Measurements from ENCODE around the gene PLEKHO1.

The PLEKHO1 gene

GRCh38 chr1:150146849-150147542 is 2.7 kb upstream of the PLEKHO1 start:
- no peak for DNase-seq

- DNase-seq = peak; percentile 61
These were observed 862 bp upstream of the PLEKHO1 start for GRCh38 chr1:150148837-150149270.

GRCh38 chr1:150150133-150151021 is 661 bp downstream of the PLEKHO1 start:
- peak; percentile 79 for DNase-seq

- no peak for DNase-seq
These were observed 1.8 kb downstream of the PLEKHO1 start for GRCh38 chr1:150151291-150152181.

- DNase-seq = no peak
These were observed 2.4 kb downstream of the PLEKHO1 start for GRCh38 chr1:150152182-150152536.

GRCh38 chr1:150152772-150153456 is 3.2 kb downstream of the PLEKHO1 start:
- no peak for DNase-seq

GRCh38 chr1:150154143-150154542 is 4.4 kb downstream of the PLEKHO1 start:
- no peak for DNase-seq

GRCh38 chr1:150155413-150156071 is 5.8 kb downstream of the PLEKHO1 start:
- no peak for DNase-seq

GRCh38 chr1:150156868-150157603 is 7.3 kb downstream of the PLEKHO1 start:
- DNase-seq = no peak

GRCh38 chr1:150159550-150159949 is 9.8 kb downstream of the PLEKHO1 start:
- DNase-seq = no peak

- no peak for DNase-seq
These were observed 11.4 kb downstream of the PLEKHO1 start for GRCh38 chr1:150160964-150161621.

- no peak for DNase-seq
These were observed 12.2 kb downstream of the PLEKHO1 start for GRCh38 chr1:150161747-150162581.

GRCh38 chr1:150162582-150162861 is 12.8 kb downstream of the PLEKHO1 start:
- no peak for DNase-seq

- peak; percentile 75 for DNase-seq
These were observed 13.4 kb downstream of the PLEKHO1 start for GRCh38 chr1:150162862-150163706.

- no peak for DNase-seq
These were observed 14.5 kb downstream of the PLEKHO1 start for GRCh38 chr1:150164224-150164623.

- DNase-seq = no peak
These were observed 15.1 kb downstream of the PLEKHO1 start for GRCh38 chr1:150164779-150165178.

- peak; percentile 41 for DNase-seq
These were observed 16.2 kb downstream of the PLEKHO1 start for GRCh38 chr1:150165622-150166612.
